NK-92 (cell line): Measurements from ENCODE around the gene LILRB4.
"Not testable (repeated sequence)": the region's sequence is repeated elsewhere in the genome, so short reads cannot be mapped to it uniquely, and the experiment has no call there.

ENCODE experiments used
- DNase-seq: peaks from one replicate; lab custom pipeline; 2025; ENCODE audit not compliant: unreplicated experiment; lab: John Stamatoyannopoulos, UW

LILRB4 gene

DNA sequence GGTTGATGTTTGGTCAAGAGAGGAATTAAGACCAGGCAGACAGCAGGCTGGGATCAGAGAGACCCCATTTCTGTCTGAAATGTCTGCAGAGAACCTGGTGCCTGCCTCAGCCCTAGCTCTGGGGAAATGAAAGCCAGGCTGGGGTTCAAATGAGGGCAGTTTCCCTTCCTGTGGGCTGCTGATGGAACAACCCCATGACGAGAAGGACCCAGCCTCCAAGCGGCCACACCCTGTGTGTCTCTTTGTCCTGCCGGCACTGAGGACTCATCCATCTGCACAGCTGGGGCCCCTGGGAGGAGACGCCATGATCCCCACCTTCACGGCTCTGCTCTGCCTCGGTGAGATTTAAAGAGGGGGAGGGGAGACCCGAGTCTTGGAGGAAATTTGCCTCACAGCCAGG lies at the start of gene LILRB4:
TSS of gene LILRB4 (plus strand) at position 256 of the 400 bp plus-strand sequence. CDS start at position 305, 49 bp downstream.
- DNase-seq, result no peak

DNA sequence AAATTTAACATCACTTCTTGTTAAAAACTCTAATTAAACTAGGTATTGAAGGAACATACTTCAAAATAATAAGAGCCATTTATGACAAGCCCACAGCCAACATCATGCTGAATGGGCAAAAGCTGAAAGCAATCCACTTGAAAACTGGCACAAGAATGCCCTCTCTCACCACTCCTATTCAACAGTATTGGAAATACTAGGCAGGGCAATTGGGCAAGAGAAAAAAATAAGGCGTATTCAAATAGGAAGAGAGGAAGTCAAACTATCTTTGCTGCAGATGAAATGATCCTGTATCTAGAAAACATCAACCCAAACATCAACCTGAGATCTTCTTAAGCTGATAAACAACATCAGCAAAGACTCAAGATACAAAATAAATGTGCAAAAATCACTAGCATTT lies 48.1 kb upstream of the LILRB4 start:
- no peak for DNase-seq

DNA sequence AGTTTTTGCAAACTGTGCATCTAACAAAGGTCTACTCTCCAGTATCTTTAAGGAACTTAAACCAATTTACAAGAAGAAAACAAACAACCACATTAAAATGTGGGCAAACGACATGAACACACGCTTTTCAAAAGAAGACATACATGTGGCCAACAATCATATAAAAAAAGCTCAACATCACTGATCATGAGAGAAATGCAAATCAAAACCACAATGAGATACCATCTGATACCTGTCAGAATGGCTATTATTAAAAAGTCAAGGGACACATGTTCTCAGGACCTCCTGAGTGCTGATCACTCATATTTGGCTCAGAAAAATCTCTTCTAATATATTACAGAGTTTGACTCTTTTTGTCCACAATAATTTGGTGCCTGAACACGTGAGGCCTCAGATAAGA lies 46.7 kb upstream of the LILRB4 start:
- no peak for DNase-seq

- no peak for DNase-seq
Observed at GRCh38 chr19:54616821-54617560, 45.8 kb upstream of the LILRB4 start.

DNA sequence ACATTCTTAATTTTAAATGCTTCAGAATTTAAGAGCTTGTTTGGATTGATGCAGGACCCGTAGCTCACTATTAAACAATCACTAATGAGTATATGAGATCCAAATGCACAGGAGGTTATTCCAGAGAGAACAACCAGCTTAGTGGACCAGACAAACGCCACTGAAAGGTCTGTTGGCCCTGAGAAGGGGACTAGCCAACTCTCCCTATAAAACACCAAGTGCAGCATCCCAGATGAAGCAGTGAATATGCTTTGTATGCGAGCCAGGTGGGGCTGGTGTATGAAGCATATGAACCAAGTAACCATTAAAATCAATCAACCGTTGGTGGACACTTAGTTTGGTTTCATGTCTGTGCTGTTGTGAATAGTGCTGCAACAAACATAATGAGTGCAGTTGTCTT lies 42.3 kb upstream of the LILRB4 start:
- DNase-seq, result no peak

GRCh38 chr19:54622431-54622830 lies 40.4 kb upstream of the LILRB4 start:
- DNase-seq, result no peak

- DNase-seq, result not testable (repeated sequence)
Observed at GRCh38 chr19:54624234-54624633, 38.6 kb upstream of the LILRB4 start.

- not testable (repeated sequence) for DNase-seq
Observed at GRCh38 chr19:54624934-54625730, 37.7 kb upstream of the LILRB4 start.

- no peak for DNase-seq
Observed at GRCh38 chr19:54626757-54627156, 36.0 kb upstream of the LILRB4 start.

GRCh38 chr19:54627912-54628311 lies 34.9 kb upstream of the LILRB4 start:
- DNase-seq, result not testable (repeated sequence)

- not testable (repeated sequence) for DNase-seq
Observed at GRCh38 chr19:54630262-54630661, 32.5 kb upstream of the LILRB4 start, which contains the start of gene LILRB1. TSS of gene LILRB1 (plus strand) at chr19:54630484. CDS start at chr19:54631074, 590 bp downstream.

GRCh38 chr19:54630782-54631181 lies 32.0 kb upstream of the LILRB4 start:
- no peak for DNase-seq

- DNase-seq, result not testable (repeated sequence)
Observed at GRCh38 chr19:54631489-54632337, 31.1 kb upstream of the LILRB4 start.

DNA sequence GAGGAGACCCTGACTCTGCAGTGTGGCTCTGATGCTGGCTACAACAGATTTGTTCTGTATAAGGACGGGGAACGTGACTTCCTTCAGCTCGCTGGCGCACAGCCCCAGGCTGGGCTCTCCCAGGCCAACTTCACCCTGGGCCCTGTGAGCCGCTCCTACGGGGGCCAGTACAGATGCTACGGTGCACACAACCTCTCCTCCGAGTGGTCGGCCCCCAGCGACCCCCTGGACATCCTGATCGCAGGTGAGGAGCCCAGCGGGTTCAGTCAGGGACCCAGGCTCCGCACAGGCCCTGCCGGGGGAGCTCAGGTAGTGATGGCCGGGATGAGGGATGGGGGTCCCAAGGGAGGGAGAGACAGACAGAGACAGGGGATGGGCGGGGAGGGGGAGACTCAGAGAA lies 30.3 kb upstream of the LILRB4 start:
- not testable (repeated sequence) for DNase-seq

GRCh38 chr19:54633401-54633800 lies 29.4 kb upstream of the LILRB4 start:
- DNase-seq, result no peak

DNA sequence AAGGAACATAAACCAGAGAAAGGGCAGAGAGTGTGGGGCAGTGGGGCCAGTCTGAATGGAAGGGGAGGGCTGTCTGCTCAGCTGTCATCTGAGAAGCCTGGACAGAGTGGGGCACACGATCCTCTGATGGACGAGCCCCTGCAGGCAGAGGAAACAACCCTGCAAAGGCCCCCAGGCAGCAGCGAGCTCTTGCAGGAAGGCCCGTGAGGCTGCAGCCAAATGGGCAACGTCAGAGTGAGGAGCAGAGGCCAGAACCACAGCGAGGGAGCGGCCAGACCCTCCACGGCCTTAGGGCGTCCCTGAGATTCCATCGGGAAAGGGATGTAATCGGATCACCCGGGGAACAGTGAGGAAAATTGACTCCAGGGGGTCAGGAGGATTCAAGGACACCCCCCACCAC lies 26.7 kb upstream of the LILRB4 start:
- DNase-seq, result not testable (repeated sequence)

DNA sequence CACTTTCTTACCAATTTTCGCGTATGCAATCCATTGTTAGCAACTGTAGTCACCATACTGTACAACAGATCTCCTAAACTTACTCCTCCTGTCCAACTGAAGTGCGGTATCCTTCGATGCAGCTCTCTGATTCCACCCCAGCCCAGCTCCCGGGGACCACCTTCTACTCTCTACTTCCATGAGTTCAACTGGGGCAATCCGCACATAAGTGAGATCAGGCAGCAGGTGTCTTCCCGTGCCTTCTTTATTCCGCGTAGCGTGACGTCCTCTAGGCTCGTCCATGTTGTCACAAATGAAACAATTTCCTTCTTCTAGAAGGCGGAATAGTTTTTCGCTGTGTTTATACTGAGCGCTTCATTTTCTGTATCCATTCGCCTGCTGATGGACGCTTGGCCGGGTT lies 24.1 kb upstream of the LILRB4 start:
- no peak for DNase-seq

GRCh38 chr19:54642953-54643352 lies 19.8 kb upstream of the LILRB4 start:
- not testable (repeated sequence) for DNase-seq

- not testable (repeated sequence) for DNase-seq
Observed at GRCh38 chr19:54643583-54643982, 19.2 kb upstream of the LILRB4 start.

GRCh38 chr19:54644056-54644455 lies 18.7 kb upstream of the LILRB4 start:
- DNase-seq, result no peak

DNA sequence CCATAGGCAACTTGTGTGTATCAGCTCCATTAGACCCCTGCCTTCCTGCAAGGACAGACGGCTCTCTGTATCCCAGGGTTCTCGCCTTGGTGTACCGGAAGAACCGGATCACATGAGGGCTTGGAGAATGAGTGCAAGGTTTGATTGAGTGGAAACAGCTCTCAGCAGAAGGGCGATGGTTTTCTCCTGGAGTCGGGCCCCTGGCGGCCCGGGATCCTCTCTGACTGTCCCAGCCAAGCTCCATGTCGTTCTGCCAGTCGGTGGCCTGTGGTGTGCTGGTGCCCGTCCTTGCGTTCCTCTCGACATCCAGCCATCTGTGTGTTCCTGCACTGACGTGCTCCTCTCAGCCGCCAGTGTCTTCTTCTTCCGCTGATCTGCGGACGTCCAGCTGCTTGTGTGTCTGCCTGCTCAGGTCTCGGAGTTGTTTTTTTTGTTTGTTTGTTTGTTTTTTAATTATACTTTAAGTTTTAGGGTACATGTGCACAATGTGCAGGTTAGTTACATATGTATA lies 16.4 kb upstream of the LILRB4 start:
- no peak for DNase-seq
